ENCODE measurements around the gene LUC7L3.
"Not testable (repeated sequence)": the region's sequence is repeated elsewhere in the genome, so short reads cannot be mapped to it uniquely, and the experiment has no call there.

Gene LUC7L3

DNA sequence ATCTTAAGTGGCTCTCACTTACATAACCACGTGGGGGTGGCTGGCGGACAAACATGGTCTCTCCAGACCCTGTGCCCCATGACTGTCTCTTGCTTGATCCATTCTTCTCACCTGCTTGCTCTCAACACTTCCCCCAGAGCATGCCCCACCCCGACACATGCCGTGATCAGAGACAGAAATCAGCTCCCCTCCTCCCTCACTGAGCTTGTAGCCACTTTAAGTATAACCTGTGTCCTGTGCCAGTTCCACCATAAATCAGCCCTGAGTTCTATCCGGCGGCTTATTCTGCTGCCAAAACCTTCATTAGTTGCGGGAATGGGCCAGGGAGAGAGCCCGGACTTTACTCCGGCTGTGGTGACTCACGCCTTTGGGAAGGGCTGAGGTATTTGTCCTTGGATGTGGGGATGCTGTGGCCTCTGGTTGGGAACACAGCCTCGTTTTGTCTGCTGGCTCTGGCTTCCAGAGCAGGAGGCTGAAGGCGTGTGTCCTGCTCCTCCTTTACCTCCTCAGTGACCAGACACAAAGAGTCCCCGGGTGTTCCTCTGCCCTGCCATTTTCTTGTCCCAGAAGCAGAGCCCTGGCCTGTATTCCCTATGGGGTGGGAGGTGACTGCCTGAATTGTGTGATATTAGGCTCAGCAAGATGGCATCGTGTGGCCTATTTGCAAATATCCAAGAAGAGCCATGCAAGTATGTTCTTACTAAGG is 32.8 kb upstream of the LUC7L3 start:
- no peak for DNase-seq

DNA sequence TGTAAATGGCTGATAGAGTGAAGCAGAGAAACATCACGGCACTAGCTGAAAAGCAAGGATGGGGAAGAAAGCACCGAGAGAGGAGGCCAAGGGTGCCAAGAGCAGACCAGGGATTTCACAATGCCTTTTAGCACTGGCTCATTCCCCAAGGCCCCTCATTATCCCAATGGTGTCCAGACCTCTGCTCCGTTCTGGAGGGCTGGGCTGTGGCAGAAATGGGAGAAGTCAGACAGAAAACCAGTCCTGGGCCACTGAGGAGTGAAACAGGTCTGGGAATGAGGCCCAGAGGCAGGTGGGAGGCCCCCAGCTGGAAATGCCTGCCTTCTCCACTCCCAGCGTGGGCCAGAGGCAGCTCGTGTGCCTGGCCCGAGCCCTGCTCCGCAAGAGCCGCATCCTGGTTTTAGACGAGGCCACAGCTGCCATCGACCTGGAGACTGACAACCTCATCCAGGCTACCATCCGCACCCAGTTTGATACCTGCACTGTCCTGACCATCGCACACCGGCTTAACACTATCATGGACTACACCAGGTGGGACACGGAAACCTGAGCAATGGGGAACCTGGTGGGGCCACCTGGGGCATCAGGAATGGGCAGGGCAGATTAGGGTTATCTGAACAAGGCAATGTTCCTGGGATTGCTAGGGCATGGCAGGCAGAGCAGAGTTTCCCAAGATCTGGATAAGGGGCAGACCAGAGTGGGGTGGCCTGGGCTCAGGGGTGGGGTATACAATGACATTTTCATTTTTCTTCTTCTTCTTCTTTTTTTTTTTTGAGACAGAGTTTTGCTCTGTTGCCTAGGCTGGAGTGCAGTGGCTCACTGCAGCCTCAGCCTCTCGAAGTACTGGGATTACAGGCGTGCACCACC is 32.0 kb upstream of the LUC7L3 start:
- no peak for DNase-seq

- no peak for DNase-seq
Observed at GRCh38 chr17:50688245-50688644, 31.2 kb upstream of the LUC7L3 start.

GRCh38 chr17:50689251-50689650 is 30.2 kb upstream of the LUC7L3 start:
- no peak for DNase-seq

DNA sequence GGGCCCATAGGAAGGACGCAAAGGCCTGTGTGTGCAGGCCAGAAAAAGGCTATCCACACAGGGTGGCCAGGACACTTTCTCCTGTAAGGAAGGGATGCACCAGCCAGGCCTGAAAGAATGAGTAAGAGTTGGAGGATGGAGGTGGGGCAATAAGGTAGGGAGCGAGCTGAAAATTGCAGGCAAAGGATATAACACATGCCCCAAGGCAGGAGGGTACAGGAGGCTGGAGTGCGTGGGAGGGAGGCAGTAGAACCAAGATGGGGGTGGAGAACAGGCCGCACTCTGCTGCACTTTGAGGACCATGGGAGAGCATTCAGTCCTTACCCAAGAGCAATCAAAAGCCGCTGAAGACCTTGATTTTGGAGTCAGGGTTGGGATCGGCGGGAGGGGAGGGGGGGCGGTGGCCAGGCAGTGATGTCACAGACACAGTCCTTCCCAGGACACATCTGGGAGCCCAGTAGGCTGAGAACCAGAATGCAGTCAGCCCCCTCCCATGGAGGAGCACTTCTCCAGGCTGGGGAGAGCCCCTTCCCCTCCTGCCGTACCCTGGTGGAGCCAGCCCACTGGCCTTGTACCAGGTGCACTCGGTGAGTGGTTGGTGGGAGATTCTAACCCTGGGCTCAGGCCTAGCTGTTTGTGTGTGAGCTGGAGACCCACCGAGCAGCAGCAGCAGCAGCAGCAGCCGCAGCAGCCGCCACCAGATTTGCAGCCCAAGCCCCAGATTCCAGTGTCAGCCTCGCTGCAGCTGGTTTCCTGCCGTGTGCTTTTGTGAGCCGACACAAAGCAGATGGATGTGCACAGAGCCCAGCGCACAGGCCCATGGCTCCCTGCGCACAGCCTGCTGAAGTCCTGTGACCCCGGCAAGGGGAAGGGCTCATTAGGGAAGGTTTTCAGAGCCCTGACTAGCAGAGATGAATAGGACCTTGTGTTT is 29.2 kb upstream of the LUC7L3 start:
- no peak for DNase-seq

- no peak for DNase-seq
Observed at GRCh38 chr17:50690887-50691549, 28.4 kb upstream of the LUC7L3 start.

DNA sequence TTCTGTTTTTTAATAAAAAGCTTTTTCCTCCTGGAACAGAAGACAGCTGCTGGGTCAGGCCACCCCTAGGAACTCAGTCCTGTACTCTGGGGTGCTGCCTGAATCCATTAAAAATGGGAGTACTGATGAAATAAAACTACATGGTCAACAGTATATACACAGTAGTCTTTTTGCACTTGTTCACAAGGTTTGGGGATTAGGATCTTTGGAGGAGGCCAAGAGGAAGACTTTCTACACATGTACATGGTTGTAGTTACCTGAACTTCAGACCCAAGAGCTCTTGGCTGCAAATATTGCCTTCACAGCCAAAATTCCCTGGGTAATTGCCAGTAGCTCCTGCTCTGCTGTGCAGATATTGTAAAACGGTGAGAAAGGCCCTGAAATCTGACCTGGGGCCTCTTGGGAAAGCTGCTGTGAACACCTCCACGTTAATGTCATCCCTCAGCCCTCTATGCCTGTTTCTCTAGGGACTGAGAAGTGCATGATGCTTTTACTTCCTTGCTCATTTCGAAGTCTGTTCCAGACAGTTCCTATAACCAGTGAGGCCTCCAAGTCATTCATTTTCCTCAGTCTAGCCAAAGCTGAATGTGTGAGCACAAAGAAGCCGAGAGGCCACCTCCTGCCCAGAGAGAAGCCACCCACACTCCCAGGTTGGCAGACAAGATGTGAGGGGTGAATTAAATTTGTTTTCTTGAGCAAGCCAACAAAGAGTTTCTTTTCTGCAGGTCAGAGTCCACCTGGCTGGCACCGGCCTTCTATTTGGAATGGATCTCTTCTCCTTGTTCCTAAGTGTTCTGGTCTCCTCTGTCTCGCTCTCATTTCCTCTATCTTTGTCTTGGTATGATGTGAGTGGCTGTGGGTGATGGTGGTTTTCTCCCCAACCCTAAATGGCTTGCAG is 27.6 kb upstream of the LUC7L3 start:
- no peak for DNase-seq

DNA sequence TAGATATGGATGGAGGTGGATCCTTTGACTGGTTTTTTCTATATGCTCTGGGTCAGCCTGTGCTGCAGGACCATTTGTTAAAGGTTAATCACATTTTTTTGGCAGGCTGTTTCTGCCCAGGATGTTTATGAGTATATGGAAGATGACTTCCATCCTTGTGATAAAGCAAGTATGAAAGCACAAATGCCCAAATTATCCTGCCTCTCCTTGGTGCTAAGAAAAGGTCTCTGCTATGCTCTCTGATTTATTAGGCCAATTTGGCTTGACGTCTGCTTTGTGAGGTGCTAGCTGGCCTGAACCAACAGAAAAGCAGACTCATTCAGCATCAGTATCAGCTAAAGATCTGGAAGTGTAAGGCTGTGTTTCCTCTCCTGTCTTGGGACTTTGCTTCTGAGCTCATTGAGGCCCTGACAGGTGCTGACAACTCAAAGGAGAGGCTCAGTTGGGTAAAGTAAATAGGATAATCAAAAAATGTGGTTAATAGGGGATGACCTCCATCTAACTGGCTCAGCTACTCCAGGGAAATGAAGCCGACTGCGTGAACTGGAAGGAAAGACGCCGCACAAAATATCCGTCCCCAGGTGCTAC is 26.9 kb upstream of the LUC7L3 start:
- DNase-seq: no peak

DNA sequence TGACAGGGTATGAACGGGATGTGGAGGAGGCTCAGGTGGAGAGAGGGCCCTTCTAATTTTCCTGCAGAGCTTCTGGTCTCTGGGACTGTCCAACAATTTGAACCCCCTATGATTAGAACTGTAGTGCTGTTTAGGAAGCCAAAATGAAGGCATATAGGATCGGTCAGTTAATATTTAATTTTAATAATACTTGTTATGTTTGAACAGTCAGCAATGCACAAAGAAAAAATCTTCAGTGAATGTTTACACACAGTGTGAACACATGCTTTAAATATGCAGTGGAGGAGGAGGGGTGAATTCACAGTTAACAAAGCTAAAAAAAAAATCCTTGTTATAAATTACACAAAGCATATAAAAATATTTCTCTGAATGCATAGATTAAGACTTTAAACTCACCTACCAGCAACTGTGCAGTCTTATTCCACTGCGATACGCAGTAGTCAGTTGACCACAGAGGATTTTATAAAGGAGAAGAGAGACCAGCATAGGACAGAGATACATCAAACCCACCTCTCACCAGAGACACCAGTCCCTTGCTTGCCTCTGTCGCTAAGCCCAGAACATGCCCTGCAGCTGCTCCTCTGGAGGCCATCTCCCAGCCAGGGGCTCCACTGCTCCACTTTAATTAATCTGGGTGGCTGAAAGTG is 26.2 kb upstream of the LUC7L3 start:
- DNase-seq: no peak

DNA sequence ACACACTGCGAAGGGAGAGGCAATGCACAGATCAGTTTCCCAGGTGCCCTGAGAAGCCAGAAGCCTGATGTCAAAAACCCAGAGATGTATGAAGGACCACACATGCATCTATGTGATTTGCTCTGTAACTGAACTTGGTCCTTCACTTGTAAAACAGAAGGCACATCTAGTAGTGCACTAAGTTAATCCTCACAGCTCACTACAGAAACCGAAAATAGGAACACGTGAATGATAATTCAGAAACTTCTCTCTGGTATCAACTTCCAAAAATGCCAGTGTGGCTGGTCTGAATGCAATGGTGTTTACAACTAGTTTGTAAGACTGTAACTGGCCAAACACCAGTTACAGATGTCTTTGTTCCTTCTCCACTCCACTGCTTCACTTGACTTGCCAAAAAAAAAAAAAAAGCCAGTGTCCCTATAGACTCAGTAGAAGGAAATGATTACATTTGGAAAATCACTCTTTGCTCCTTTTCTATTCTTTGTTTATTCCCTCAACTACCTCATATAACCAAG is 23.0 kb upstream of the LUC7L3 start:
- no peak for DNase-seq

DNA sequence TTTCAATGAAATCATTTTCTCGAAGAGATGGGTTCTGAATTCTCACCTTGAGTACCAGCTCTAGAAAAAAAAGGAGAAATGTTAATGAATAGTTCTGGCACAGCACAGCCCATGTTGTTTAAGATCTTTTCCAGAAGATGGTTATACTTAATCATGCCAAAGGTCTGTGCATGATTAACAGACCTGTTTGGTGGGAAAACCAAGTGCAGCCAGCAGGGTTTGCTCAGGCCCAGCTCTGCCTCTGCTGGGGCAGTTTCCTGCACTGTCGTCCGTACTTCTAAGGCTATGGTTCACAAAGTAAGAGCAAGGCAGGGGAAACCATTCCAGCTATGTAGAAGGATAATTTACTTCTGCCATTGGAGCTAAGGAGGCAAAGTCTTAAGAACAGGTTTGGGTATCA is 22.3 kb upstream of the LUC7L3 start:
- DNase-seq: no peak

DNA sequence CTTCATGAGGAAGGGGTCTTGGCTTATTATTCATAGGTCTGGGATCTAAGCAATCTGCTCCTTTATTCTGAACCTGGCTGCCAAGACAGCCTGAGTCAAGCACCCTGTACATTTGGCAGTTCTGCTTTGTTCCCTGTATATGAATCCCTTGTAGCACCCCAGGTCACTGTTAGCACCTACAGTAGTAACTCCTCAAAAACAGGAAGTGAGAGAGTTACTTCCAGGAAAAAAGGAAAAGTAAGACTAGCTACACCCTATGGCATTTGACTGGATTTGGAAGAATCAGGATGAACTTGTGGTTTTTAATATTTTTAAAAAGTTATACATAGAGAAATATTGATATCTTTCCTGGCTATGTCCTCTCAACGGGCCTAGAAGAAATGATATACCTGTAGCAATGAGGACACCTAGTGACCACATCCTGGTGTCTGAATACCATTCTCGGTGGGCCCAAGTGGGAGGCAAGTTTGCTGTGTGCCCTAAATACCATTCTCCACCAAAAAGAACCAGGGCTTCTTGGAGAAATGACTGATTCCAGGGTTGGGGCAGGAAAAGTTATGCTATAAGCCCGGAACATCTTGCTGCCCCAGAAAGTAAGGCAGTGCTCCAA is 21.6 kb upstream of the LUC7L3 start:
- DNase-seq: no peak

GRCh38 chr17:50699410-50699809 is 20.0 kb upstream of the LUC7L3 start:
- DNase-seq: no peak

DNA sequence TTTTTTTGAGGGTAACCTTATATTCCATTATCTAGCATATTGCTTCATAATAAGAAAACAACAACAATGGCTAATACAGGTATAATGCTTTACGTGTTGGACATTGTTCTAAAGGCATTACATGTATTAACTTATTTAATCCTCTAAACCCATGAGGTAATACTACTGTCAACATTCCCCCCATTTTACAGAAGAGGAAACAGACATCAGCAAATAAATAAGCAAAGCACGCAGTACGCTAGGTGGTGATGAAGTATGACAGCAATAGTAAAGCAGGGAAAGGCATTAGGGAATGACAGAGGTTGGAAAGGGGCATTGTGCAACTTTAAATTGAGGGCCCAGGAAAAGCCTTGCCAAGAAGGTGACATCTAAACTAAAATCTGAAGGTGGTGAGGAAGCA is 16.2 kb upstream of the LUC7L3 start:
- no peak for DNase-seq

GRCh38 chr17:50707289-50708049 is 11.9 kb upstream of the LUC7L3 start, which contains the start of gene ANKRD40:
Gene ANKRD40 (minus strand): TSS chr17:50707914. CDS start chr17:50707654, 260 bp downstream.
- peak; percentile 89 for DNase-seq

GRCh38 chr17:50708050-50709000 is 11.1 kb upstream of the LUC7L3 start:
- DNase-seq: peak; percentile 8

- not testable (repeated sequence) for DNase-seq
Observed at GRCh38 chr17:50709053-50709452, 10.3 kb upstream of the LUC7L3 start.

DNA sequence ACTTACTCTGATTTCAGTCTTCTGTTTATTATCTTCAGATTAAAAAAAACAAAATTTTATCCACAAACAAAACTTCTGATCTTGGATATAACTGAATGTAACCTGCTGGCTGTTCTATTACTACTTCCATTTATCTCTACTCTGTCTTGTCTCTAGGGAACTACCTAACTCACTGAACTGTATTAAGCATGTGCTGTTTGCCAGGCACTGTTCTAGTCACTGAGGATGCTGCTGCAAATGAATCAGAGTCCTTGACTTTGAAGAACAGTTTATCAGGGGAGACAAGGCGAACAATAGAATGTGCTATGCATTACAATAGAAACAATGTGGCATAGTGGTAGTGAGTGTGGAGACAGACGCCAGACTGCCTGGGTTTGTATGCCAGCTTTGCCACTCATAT is 9.4 kb upstream of the LUC7L3 start:
- DNase-seq: no peak
